SK-N-SH (cell line): ENCODE measurements around the gene SH3RF1. TPM values are rescaled to one million over a fixed set of nuclear protein-coding genes. Genes with fewer than 3 reads are reported as not detected.

Source experiments
- CTCF ChIA-PET: fragments of 300-600, 350-600 bp; formaldehyde crosslinking; extraction: SDS; loops from one replicate; lab custom pipeline; 2021; lab: Yijun Ruan, JAX
- POLR2A ChIA-PET: fragments of 350-600 bp; sonication (Branson Sonifier 250); formaldehyde crosslinking; extraction: SDS; loops from one replicate; lab custom pipeline; 2020; ENCODE audit warnings: antibody characterized with exemption, inconsistent platforms; lab: Yijun Ruan, JAX
- DNase-seq: peaks from one replicate; pipeline ENCODE4 v3.0.0; 2012
- H2AFZ ChIP-seq: fragments of 200-600 bp; sonication (generic); 2 replicates; pipeline ENCODE4 v1.8.1; 2016; ENCODE audit warnings: antibody characterized with exemption, mild to moderate bottlenecking, low read depth
- H3F3A ChIP-seq: fragments of 200-600 bp; sonication (generic); replicated peaks from 2 replicates; pipeline ENCODE3; 2016; ENCODE audit warnings: antibody characterized with exemption, mild to moderate bottlenecking; ENCODE audit not compliant: insufficient read depth
- H3K27ac ChIP-seq, 2 experiments: fragments of 200-500 bp in 1 of 2; fragments of 200-600 bp in 1 of 2; sonication (Bioruptor generic) in 1 of 2; sonication (generic), shearing (Covaris generic) in 1 of 2; 2 replicates each; pipeline versions ENCODE4 v1.5.1 to v1.6.1; 2014 to 2016; ENCODE audit warnings: low read depth in 2 of 2, inconsistent platforms in 1 of 2, low read length in 1 of 2, mild to moderate bottlenecking in 1 of 2, mixed read lengths in 1 of 2
- H3K27me3 ChIP-seq: fragments of 200-600 bp; sonication (generic), shearing (Covaris generic); 2 replicates; pipeline ENCODE4 v1.6.1; 2016; ENCODE audit warnings: mixed run types; ENCODE audit not compliant: insufficient read depth
- H3K36me3 ChIP-seq, 2 experiments: fragments of 200-500 bp in 1 of 2; fragments of 200-600 bp in 1 of 2; sonication (Bioruptor generic) in 1 of 2; sonication (generic) in 1 of 2; replicated peaks in 1 of 2; 2 replicates each; pipeline versions ENCODE3 to v1.5.1; 2014 to 2016; ENCODE audit warnings: low read length in 1 of 2, mild to moderate bottlenecking in 1 of 2; ENCODE audit not compliant: insufficient read depth in 2 of 2, control insufficient read depth in 1 of 2
- H3K4me1 ChIP-seq, 2 experiments: fragments of 200-500 bp in 1 of 2; fragments of 200-600 bp in 1 of 2; sonication (Bioruptor generic) in 1 of 2; sonication (generic), shearing (Covaris generic) in 1 of 2; 2 replicates each; pipeline versions ENCODE4 v1.5.1 to v1.6.1; 2014 to 2016; ENCODE audit warnings: low read depth in 1 of 2, low read length in 1 of 2, mixed run types in 1 of 2; ENCODE audit not compliant: insufficient read depth in 2 of 2, control insufficient read depth in 1 of 2
- H3K4me2 ChIP-seq: fragments of 200-600 bp; sonication (generic), shearing (Covaris generic); 2 replicates; pipeline ENCODE4 v1.6.1; 2017; ENCODE audit warnings: mixed run types
- H3K4me3 ChIP-seq, 2 experiments: fragments of 200-500 bp in 1 of 2; fragments of 200-600 bp in 1 of 2; sonication (Bioruptor generic) in 1 of 2; sonication (generic), shearing (Covaris generic) in 1 of 2; 2 replicates each; pipeline versions ENCODE4 v1.5.1 to v1.8.1; 2014 to 2016; ENCODE audit warnings: low read depth in 2 of 2, inconsistent platforms in 1 of 2, low read length in 1 of 2, mild to moderate bottlenecking in 1 of 2, mixed read lengths in 1 of 2, moderate library complexity in 1 of 2
- H3K79me2 ChIP-seq: fragments of 200-600 bp; sonication (generic); 2 replicates; pipeline ENCODE4 v1.8.1; 2017; ENCODE audit warnings: mild to moderate bottlenecking; ENCODE audit not compliant: insufficient read depth
- H3K9ac ChIP-seq: fragments of 200-600 bp; sonication (generic); 2 replicates; pipeline ENCODE4 v1.6.1; 2017; ENCODE audit warnings: mixed run types
- H3K9me2 ChIP-seq: fragments of 200-600 bp; sonication (generic); 2 replicates; pipeline ENCODE4 v1.6.1; 2017; ENCODE audit warnings: mixed run types
- H3K9me3 ChIP-seq: fragments of 200-600 bp; sonication (generic); 2 replicates; pipeline ENCODE4 v1.6.1; 2017; ENCODE audit warnings: mixed run types, mild to moderate bottlenecking, moderate library complexity
- H4K20me1 ChIP-seq: fragments of 200-600 bp; sonication (generic); 2 replicates; pipeline ENCODE4 v1.6.1; 2017; ENCODE audit warnings: mild to moderate bottlenecking, mixed run types; ENCODE audit not compliant: insufficient read depth
- ELF1 ChIP-seq: IDR thresholded peaks from 2 replicates; pipeline ENCODE4 v1.4.0; 2012
- GABPA ChIP-seq: IDR thresholded peaks from 2 replicates; pipeline ENCODE4 v1.4.0; 2012; ENCODE audit warnings: low read depth, mild to moderate bottlenecking
- GATA2 ChIP-seq: sonication (generic); formaldehyde crosslinking; IDR thresholded peaks from 2 replicates; pipeline ENCODE4 v1.5.0; 2020; ENCODE audit warnings: mild to moderate bottlenecking, missing genetic modification reagents
- MAX ChIP-seq: IDR thresholded peaks from 2 replicates; pipeline ENCODE4 v1.4.0; 2012; ENCODE audit warnings: low read depth
- POLR2AphosphoS5 ChIP-seq: IDR thresholded peaks from 2 replicates; pipeline ENCODE4 v1.6.1; 2012; ENCODE audit warnings: low read depth, low read length
- RXRA ChIP-seq: IDR thresholded peaks from 2 replicates; pipeline ENCODE4 v1.4.0; 2012; ENCODE audit warnings: low read depth, mild to moderate bottlenecking, borderline replicate concordance
- SIN3A ChIP-seq: IDR thresholded peaks from 2 replicates; pipeline ENCODE4 v1.6.1; 2012; ENCODE audit warnings: low read depth, mild to moderate bottlenecking, low read length, moderate library complexity, borderline replicate concordance
- TCF12 ChIP-seq: IDR thresholded peaks from 2 replicates; pipeline ENCODE4 v1.4.0; 2012
- YY1 ChIP-seq: IDR thresholded peaks from 2 replicates; pipeline ENCODE4 v1.4.0; 2012; ENCODE audit warnings: low read depth, mild to moderate bottlenecking
- WGBS: methylation state at CpG from one replicate; pipeline ENCODE4 v1.1.6; 2017; ENCODE audit warnings: low lambda C conversion rate; 5-methylcytosine and 5-hydroxymethylcytosine counted together
- polyA plus RNA-seq, 3 experiments: library from polyadenylated mRNA; depleted of rRNA; stranded (reverse); fragments of >200 nt; gene quantifications; 2 replicates each; pipeline ENCODE4 v1.2.3, GENCODE V29; 2012
- TF ChIP-seq, protein P1 (sequence below): IDR thresholded peaks from 2 replicates; pipeline ENCODE4 v1.4.0; 2012; ENCODE audit warnings: low read depth, borderline replicate concordance
- TF ChIP-seq, protein P2 (sequence below): IDR thresholded peaks from 2 replicates; pipeline ENCODE4 v1.4.0; 2012; ENCODE audit warnings: low read depth, borderline replicate concordance
- TF ChIP-seq, protein P3 (sequence below): IDR thresholded peaks from 2 replicates; pipeline ENCODE4 v1.6.1; 2012; ENCODE audit warnings: mild to moderate bottlenecking, low read depth, low read length, moderate library complexity

The SH3RF1 gene
- polyA plus RNA-seq, 1 of the 3 experiments (the other 2 are of a cell fraction), result 22.0 TPM

DNA sequence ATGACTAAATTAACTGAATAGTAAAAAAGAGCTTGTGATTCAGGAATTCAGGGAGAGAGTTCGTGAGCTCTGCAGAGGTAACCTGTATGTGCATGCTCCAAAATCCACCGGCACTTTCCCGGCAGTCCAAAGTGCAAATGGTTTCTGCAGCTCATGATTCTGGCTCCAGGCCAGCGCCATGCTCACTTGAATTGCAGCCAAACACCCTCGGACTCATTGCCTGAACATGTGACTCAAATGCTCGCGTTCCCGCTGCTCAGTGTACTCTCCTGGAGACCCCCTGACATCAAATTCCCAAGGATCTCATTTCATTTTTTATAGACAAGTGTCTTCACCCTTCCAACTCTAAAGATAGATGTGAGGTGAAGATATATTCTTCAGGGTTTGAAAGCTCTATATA is 44.1 kb upstream of the SH3RF1 start (continued):
- TF ChIP-seq, protein P1, sequence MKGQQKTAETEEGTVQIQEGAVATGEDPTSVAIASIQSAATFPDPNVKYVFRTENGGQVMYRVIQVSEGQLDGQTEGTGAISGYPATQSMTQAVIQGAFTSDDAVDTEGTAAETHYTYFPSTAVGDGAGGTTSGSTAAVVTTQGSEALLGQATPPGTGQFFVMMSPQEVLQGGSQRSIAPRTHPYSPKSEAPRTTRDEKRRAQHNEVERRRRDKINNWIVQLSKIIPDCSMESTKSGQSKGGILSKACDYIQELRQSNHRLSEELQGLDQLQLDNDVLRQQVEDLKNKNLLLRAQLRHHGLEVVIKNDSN, result peak; percentile 77
- TF ChIP-seq SIN3A (no peak), GABPA (no peak), GATA2 (CRISPR knock-in tag) (no peak), ELF1 (no peak), RXRA (no peak), MAX (peak; percentile 69; the same call in 1 of the 2 replicates), TCF12 (peak; percentile 53), YY1 (no peak)
- TF ChIP-seq, protein P2, sequence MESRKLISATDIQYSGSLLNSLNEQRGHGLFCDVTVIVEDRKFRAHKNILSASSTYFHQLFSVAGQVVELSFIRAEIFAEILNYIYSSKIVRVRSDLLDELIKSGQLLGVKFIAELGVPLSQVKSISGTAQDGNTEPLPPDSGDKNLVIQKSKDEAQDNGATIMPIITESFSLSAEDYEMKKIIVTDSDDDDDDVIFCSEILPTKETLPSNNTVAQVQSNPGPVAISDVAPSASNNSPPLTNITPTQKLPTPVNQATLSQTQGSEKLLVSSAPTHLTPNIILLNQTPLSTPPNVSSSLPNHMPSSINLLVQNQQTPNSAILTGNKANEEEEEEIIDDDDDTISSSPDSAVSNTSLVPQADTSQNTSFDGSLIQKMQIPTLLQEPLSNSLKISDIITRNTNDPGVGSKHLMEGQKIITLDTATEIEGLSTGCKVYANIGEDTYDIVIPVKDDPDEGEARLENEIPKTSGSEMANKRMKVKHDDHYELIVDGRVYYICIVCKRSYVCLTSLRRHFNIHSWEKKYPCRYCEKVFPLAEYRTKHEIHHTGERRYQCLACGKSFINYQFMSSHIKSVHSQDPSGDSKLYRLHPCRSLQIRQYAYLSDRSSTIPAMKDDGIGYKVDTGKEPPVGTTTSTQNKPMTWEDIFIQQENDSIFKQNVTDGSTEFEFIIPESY, result no peak
- TF ChIP-seq, protein P3, sequence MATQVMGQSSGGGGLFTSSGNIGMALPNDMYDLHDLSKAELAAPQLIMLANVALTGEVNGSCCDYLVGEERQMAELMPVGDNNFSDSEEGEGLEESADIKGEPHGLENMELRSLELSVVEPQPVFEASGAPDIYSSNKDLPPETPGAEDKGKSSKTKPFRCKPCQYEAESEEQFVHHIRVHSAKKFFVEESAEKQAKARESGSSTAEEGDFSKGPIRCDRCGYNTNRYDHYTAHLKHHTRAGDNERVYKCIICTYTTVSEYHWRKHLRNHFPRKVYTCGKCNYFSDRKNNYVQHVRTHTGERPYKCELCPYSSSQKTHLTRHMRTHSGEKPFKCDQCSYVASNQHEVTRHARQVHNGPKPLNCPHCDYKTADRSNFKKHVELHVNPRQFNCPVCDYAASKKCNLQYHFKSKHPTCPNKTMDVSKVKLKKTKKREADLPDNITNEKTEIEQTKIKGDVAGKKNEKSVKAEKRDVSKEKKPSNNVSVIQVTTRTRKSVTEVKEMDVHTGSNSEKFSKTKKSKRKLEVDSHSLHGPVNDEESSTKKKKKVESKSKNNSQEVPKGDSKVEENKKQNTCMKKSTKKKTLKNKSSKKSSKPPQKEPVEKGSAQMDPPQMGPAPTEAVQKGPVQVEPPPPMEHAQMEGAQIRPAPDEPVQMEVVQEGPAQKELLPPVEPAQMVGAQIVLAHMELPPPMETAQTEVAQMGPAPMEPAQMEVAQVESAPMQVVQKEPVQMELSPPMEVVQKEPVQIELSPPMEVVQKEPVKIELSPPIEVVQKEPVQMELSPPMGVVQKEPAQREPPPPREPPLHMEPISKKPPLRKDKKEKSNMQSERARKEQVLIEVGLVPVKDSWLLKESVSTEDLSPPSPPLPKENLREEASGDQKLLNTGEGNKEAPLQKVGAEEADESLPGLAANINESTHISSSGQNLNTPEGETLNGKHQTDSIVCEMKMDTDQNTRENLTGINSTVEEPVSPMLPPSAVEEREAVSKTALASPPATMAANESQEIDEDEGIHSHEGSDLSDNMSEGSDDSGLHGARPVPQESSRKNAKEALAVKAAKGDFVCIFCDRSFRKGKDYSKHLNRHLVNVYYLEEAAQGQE, result 0 out of 2 replicates have a peak, but pooled peaks have one; percentile 24

DNA sequence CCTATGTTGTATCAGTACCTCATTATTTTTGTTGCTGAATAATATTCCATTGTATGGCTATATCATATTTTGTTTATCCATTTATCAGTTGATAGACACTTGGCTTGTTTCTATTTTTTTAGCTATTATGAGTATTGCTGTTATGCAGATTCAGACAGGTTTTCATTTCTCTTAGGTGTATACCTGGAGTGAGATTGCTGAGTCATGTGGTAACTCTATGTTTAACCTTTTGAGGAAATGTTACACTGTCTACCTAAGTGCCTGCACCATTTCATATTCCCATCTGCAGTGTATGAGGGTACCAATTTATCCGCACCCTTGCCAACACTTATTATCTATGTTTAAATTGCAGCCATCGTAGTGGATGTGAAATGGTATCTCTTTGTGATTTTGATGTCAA is 43.0 kb upstream of the SH3RF1 start:
- no peak for DNase-seq
- CTCF ChIA-PET, result no interaction called here
- H3K9me2 ChIP-seq, result no peaks in the 10 kb centered on the region
- H3K27ac ChIP-seq, result no peak overlapping the region
- H4K20me1 ChIP-seq, result no peaks in the 10 kb centered on the region
- POLR2A ChIA-PET, result no interaction called here
- 94% methylated on average over 2 of the region's 2 CpGs for whole genome bisulfite sequencing
- H3F3A ChIP-seq, result peaks cover 14% of the 10 kb centered on the region
- no peaks in the 10 kb centered on the region for H3K36me3 ChIP-seq
- H3K4me2 ChIP-seq, result no peak overlapping the region
- H3K4me3 ChIP-seq, result no peak overlapping the region
- no peaks in the 10 kb centered on the region for H3K9me3 ChIP-seq
- no peaks in the 10 kb centered on the region for H3K27me3 ChIP-seq
- H2AFZ ChIP-seq, result no peak overlapping the region
- TF ChIP-seq POLR2AphosphoS5, result no peak
- no peak for TF ChIP-seq GATA2 (CRISPR knock-in tag)
- TF ChIP-seq, protein P1, result no peak
- H3K9ac ChIP-seq, result no peak overlapping the region
- H3K4me1 ChIP-seq, result peaks cover 11 to 12% of the 10 kb centered on the region in 2 experiments; a peak in 3 of 4 replicates
- no peaks in the 10 kb centered on the region for H3K79me2 ChIP-seq
